ENCODE measurements around the gene HOMER2.
A peak's percentile ranks its signal among the peaks of the same experiment; 100 is the strongest.
"Not testable (repeated sequence)": the region's sequence is repeated elsewhere in the genome, so short reads cannot be mapped to it uniquely, and the experiment has no call there.

HOMER2 gene

GRCh38 chr15:82830427-82831173, 121.9 kb downstream of the HOMER2 start:
- DNase-seq, result no peak

- no peak for DNase-seq
Measured at GRCh38 chr15:82829234-82829633, 123.3 kb downstream of the HOMER2 start.

- no peak for DNase-seq
Measured at GRCh38 chr15:82828075-82828474, 124.4 kb downstream of the HOMER2 start.

GRCh38 chr15:82823049-82823448, 129.5 kb downstream of the HOMER2 start:
- DNase-seq, result no peak

- not testable (repeated sequence) for DNase-seq
Measured at GRCh38 chr15:82821851-82822250, 130.7 kb downstream of the HOMER2 start.

- DNase-seq, result not testable (repeated sequence)
Measured at GRCh38 chr15:82821396-82821795, 131.1 kb downstream of the HOMER2 start.

- DNase-seq, result no peak
Measured at GRCh38 chr15:82820128-82820527, 132.4 kb downstream of the HOMER2 start.

GRCh38 chr15:82812994-82813393, 139.5 kb downstream of the HOMER2 start:
- no peak for DNase-seq

- DNase-seq, result no peak
Measured at GRCh38 chr15:82810890-82811426, 141.6 kb downstream of the HOMER2 start.

GRCh38 chr15:82810061-82810889, 142.2 kb downstream of the HOMER2 start:
- DNase-seq, result peak; percentile 74

GRCh38 chr15:82809308-82810060, 143.0 kb downstream of the HOMER2 start, which contains the start of gene WHAMM:
Gene WHAMM (plus strand): TSS chr15:82809628. CDS start chr15:82809727, 99 bp downstream.
- peak; percentile 99 for DNase-seq

- no peak for DNase-seq
Measured at GRCh38 chr15:82808634-82809041, 143.9 kb downstream of the HOMER2 start.

GRCh38 chr15:82807920-82808633, 144.4 kb downstream of the HOMER2 start:
- no peak for DNase-seq

- no peak for DNase-seq
Measured at GRCh38 chr15:82805994-82806406, 146.5 kb downstream of the HOMER2 start, which contains the start of gene FSD2. Gene FSD2 (minus strand): TSS chr15:82806069. CDS start chr15:82787390, 18,679 bp downstream.

GRCh38 chr15:82804575-82804949, 148.0 kb downstream of the HOMER2 start:
- no peak for DNase-seq

- no peak for DNase-seq
Measured at GRCh38 chr15:82803793-82804574, 148.5 kb downstream of the HOMER2 start.

GRCh38 chr15:82802497-82802896, 150.0 kb downstream of the HOMER2 start:
- no peak for DNase-seq

- DNase-seq, result no peak
Measured at GRCh38 chr15:82799183-82799841, 153.2 kb downstream of the HOMER2 start.
